Hypothalamus (tissue), 51 donors: Measurements from ENCODE around the gene OR6N2.

Experiments
- DNase-seq, 51 donors: peaks; one replicate each; lab custom pipeline; 2025; lab: John Stamatoyannopoulos, UW

OR6N2 gene, protein sequence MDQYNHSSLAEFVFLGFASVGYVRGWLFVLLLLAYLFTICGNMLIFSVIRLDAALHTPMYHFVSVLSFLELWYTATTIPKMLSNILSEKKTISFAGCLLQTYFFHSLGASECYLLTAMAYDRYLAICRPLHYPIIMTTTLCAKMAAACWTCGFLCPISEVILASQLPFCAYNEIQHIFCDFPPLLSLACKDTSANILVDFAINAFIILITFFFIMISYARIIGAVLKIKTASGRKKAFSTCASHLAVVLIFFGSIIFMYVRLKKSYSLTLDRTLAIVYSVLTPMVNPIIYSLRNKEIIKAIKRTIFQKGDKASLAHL

DNA sequence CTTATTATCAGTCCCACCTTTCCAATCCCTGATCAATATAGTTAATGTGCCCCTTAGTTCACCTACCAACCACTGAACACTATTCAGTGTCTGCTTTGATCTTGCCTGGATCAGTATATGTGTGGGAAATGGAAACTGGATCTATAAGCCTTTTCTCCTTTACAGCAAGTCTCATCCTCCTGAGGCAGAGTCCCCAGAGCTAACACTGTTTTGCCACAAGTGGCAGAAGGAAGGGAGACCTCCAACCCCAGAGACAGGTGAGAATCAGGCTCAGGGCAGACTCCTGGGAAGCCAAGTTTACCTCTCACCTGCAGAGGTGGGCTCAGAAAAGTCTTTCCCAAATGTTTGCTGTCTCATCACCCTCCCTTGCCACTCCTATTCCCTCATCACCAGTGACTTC, at the start of gene OR6N2:
Gene OR6N2 (minus strand): TSS at position 101 of the 400 bp plus-strand sequence. CDS start 3,569 bp downstream, outside the sequence.
- no peak for DNase-seq

DNA sequence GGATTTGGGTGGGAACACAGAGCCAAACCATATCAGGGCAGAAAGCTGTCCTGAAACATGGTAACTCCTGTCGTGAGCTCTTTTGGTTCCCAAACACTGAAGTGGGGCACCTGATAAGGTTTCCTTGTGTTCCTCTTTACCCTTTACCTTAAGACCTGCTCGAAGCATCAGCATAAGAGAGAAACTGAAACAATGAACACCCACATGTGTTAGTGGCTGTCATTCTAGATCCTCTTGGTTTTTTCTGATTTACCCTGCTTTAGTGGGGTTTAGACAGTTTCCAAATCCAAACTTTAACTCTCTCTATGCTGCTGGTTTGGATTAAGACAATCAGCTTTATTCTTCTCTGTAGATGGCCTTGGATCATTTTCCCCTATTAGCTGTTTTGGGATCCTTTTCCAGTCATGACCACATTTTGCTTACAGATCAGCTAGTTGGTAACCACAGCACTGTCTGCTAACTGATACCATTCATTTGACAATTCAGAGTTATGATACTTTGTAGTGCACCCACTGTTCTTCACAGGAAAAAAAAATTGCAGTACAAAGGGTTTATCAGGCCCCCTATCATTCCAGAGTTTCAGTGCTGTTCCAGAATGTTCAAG, 49.2 kb upstream of the OR6N2 start:
- DNase-seq: no peak

DNA sequence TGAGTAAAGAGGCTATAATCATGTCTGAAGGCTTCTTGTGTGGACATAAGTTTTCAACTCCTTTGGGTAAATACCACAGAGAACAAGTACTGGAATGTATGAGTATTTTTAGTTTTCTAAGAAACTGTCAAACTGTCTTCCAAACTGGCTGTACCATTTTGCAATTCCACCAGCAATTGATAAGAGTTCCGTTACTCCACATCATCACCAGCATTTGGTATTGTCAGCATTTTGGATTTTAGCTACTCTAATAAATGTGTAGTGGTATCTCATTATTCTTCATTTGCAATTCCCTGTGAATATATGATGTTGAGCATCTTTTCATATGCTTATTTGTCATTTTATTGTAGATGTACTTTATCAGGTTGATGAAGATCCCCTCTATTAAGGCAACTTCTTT, 40.7 kb upstream of the OR6N2 start:
- no peak for DNase-seq

DNA sequence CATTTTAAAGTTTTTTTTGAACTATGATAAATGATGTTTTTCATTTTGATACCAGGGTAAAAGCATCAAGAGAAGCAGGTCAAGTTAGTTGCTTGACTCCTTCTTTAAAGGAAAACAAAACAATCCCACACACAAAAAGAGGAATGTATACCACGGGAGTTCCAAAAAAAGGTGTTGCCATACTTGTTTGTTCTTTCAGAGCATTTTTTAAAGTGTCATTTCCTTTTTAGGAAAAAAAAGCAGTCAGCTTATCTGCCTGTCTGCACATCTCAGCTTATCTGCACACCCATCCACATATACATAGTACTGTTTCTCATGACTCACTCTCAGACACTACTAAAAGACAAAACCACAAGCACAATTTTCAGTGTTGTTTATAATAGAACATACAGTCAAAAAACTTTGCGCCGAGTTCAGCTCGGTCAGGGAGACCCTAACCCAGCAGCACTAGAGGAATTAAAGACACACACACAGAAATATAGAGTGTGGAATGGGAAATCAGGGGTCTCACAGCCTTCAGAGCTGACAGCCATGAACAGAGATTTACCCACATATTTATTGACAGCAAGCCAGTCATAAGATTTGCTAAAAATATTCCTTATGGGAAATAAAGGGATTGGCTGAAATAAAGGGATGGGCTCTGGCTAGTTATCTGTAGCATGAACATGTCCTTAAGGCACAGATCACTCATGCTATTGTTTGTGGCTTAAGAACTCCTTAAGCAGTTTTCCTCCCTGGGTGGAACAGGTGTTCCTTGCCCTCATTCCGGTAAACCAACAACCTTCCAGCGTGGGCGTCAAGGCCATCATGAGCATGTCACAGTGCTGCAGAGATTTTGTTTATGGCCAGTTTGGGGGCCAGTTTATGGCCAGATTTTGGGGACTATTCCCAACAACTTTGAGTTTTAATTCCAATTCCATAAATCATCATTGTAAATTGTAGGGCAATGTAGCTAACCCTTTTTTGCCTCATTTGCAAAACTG, 38.7 kb upstream of the OR6N2 start:
- no peak for DNase-seq

DNA sequence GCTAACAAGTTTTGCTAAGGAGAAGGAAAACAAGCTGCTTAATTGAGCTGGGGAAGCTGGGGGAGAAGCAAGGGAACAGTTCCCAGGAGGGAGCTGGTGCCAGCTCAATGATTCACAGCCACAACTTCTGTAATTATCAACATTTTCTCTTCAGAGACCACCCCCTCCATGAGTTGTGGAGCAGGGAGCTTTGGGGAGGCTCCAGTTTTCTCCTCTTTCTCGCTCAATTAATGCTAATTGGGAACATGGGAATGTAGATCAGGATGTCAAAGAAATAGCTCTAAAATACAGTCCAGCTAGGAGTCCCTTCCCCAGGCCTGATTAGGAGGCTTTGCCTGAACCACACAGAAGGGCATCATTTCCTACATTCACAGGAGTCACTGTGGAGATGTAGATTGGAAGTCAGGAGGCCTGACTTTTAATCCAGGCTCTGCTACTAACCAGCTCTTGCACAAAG, 38.0 kb upstream of the OR6N2 start:
- DNase-seq: peak in 2 of 51 donors; percentile 25 to 41

DNA sequence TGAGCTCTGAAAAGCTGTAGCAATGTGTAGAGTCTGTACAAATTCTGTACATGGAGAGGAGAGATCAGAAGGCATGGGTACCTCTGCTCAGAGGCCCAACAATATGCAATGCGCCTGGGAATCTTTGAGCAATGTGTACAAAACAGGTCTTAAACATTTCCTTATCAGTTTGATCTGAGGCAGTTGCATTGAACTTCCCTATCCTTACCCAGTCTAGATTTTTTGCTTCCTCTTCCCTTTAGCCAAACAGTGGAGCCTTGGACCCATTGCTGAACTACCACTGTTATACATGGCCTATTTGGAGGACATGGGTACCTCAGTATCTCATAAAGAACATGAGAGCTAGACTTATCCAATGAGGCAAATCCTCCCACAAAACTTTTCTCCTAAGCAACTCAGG, 37.6 kb upstream of the OR6N2 start:
- DNase-seq: no peak

DNA sequence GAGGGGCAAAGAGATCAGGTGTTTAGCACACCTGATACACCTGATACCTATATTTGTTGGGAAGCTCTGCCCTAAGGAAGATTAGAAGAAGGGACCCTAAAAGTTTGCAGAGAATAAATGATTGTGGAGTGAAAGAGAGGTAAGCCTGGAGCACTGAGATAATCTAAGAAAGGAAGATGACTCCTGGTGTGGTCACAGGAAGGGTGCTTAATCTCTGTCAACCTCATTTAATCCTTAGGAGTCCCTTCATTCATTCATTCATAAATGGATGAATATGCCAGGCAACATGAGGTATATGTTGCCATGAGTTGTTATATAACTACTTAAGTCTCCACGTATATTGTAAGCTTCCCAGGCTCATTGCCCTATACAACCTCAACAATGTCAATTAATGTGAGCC, 34.0 kb upstream of the OR6N2 start:
- DNase-seq: no peak

DNA sequence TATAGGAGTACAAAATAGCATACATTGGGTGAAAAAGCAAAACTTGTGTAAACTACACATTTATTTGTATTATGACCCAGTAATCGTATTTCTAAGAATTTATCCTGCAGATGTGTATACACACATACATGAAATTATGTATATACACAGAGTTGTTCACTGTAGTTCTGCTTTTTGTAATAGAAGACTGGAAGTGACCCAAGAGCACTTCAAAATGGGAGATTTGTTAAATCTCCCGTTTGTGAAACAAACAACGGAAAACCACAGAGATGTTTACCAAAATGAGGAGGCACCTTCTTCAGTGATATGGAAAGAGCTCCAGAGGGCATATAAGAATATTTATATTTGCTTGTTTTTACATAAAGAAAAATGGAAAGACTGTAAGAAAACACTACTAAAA, 32.2 kb upstream of the OR6N2 start:
- DNase-seq: no peak

DNA sequence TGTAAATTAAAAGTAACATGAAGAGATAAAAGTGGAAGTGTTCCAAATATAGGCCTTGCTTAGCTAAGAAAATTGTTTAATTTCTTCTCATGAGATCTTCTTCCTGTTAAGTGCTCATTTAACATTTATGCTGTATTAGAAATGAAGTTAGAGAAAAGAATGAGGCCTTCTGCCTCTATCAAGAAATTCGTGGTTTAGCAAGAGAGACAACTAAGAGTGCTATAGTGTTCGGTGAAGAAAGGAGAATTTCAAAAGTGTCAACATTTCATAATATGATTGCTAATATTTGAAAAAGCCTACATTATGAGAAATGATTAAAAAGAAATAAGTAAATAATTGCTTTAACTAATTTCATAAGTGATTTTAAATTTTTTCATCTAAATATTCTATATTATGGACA, 31.3 kb upstream of the OR6N2 start:
- DNase-seq: no peak

DNA sequence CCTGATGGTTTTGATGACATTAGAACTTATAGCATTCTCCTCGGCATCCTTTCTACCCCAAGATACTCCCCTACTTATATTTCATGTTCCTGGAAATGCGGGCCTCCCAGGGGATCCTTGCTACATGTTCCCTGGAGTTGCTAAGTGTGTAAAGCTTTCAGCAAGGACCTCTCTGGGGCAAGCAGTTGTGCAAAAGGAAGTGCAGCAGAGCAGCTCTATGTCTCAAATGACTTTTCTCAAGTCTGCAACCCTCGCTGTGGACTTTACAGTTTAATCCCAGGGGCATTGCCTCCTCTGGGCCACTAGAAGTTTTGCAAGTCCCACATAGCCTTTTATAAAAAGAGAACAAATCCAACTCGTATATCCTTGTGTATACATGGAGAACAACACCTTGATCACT, 29.3 kb upstream of the OR6N2 start:
- DNase-seq: no peak

DNA sequence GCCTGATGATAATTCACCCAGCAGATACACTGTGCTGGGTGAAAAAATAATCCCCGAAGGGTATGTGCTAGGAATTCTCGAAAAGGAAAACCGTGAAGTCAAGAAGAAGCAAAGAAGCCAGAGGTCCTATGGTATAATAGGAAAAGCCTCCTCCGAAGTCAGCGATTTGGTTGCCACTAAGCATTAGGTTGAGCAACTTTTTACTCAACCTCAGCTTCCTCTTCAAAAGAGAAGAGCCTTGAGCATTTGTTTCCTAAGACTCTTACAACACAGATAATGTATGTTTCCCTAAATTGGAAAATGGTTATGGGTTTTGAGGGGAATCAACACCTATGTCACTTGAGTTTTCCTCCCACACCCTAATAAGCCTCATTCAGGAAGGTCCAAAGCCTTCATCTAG, 28.9 kb upstream of the OR6N2 start:
- no peak for DNase-seq

DNA sequence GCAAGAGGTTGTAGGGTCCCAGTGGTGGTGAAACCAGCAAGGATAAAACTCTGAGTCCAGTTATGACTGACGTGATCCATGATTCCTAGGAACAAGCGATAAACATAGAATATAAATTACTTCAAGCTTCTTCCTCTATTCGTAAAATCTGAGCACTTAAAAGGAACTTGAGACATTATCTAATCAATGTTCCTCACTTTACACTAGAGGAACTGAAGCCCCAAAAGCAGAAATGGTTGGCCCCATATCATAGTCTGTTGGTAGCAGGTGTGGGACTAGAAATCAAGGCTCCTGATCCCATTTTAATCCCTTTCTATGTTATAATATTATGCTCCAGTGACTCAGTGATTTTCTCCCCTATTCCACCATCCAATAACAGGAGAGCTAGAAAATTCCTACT, 28.3 kb upstream of the OR6N2 start:
- DNase-seq: no peak

DNA sequence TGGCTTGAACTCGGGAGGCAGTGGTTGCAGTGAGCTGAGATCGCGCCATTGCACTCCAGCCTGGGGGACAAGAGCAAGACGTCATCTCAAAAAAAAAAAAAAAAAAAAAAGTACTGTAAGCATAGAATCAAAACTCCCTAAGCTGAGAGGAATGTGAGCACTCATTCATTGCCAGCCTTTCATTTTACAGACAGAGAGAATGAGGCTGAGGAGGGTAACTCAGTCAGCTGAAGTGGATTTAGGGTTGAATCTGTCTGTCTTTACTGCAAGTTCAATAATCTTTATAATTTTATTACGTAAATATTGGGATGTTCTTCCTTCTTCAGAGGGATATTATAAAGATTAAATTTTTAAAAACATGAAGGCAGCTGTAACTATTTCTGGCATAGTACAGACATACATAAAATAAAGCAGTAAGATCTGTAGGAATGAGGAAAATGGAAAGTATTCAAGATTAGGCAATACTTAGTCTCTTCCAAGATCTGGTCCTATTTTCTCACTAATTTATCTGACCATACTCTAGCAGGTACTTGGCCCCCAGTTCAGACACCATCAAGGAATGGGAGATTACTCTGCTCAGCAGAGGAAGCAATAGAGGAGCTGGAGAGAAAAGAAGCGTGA, 26.0 kb upstream of the OR6N2 start:
- DNase-seq: no peak

DNA sequence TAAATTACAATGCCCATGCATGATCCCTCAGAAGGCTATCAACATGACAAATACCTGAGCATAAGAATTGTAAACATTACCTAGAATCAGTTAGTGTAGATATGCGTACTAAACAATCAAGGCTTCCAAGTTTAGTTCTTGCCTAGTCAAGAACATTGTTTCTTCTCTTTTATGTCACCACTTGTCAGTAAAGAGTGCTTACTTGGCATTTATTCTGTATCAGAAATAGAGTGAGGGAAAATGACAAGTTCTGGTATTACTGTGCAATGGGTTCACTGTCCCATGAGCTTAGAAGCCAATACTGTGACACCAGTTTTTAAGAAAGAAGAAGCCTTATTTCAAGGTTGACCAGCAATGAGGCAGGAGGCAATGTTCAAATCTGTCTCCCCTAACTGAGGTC, 22.7 kb upstream of the OR6N2 start:
- DNase-seq: no peak

DNA sequence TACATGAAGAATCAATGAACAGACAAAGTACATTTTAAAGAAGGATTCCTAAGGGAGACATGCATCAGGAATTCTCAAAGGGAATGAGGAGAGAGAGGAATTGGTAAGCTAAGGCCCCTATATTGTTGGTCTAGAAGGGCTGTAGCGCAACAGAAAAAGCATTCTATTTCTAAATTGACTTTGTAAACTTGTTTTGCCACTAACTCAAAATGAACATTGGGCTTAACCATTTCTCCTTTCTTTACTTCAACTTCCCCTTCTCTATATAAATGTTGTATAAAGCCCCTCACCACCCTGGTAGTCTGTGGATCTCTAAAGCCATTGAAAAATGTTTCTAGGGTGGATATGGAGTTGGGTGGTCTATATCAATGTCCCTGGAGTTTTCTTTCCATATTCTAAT, 20.4 kb upstream of the OR6N2 start:
- no peak for DNase-seq

DNA sequence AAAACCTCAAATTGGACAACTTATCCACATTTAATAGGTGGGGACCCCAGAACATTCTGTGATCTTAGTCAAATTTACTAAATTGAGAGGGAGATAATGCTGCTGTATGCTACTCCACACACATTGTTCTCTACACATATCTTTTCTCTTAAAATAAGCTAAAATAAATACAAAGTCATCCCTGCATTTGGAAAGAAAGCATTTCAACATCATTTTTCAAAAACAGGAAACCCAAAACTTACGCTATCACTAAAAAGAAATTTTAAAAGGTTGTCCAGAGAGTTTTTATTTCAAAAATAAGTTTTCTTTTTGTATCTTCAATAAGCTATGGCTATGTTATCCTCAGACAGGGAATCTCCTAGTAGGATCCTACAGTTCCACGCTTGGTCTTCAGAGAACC, 19.5 kb upstream of the OR6N2 start:
- DNase-seq: no peak

DNA sequence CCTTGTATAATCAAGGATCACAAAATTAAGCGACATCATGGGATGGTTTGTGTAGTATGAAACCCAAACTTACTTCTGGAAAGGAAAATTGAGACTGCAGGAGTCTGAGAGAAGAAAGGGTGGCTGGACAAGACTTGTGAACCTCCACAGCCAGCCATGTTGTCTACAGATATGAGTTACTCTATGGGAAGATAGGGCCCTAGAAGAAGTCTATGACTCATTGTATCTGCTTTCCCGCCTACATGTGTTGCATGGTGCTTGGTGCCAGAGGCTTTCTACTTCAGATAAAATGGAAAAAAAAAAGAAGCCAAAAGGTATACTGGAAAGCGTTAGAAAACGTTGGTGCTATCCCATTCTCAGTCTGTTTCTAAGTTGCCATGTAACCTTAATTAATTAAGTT, 18.7 kb upstream of the OR6N2 start:
- no peak for DNase-seq

DNA sequence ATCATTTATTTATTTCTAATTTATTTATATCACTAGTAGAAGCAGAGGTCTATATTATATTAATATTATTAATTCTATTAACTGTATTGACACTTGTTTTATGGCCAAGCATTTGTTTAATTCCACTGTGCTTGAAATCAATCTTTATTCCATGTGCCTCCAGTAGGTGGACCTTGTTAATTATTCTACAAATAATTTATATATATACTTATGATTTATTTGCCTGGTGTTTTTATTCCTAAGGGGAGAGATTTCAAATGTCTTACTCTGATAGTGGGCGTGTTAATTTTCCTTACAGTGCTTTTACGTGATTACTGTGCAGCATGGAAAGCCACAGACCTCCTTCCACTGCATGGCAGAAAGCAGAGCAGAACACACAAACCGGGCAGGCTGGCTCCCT, 17.5 kb upstream of the OR6N2 start:
- no peak for DNase-seq

DNA sequence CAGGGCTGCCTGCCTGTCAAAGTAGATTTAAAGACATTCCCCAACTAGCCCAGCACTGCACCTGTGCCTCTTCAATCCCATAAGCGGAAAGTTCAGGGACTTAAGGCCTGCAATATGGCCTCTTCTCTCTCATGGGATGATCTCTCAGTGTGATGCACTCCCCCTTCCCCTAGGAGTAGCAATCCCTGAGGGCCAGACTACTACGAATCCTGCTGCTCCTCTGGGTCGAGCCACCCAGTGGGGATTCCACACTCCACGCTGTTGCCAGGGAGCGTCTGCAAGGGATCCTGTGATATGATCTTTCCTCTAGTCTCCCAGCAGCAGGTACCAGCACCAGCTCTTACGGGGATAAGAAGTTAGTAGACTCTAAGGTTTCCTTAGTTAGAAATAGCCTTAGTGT, 13.2 kb upstream of the OR6N2 start:
- no peak for DNase-seq

DNA sequence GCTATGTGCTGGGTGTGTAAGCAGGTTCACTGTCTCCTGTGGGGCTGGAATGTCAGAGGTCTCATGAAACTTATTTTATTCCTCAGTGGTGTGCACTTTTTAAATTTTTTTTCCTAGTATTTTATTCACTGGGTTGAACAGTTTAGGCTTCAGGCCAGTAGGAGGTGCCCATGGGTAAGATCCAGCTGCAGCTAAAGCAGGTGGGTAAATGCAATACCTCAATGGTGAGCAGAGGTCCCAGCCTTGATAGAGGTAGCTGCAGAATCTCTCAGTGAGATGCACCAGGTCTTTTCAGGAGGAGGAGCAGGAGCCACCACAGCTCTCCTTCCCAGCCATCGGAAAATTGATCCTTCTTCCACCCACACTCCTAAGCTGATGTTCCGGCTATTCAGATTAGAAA, 12.6 kb upstream of the OR6N2 start:
- DNase-seq: no peak
